Astrocyte of the hippocampus (primary cell): ENCODE measurements around the gene PATZ1.

Experiments
- DNase-seq: peaks from one replicate; pipeline ENCODE4 v3.0.0; 2011; ENCODE audit warnings: low read depth, low spot score

PATZ1 gene

GRCh38 chr22:31313366-31314147 lies 32.6 kb downstream of the PATZ1 start:
- peak; percentile 90 for DNase-seq

DNA sequence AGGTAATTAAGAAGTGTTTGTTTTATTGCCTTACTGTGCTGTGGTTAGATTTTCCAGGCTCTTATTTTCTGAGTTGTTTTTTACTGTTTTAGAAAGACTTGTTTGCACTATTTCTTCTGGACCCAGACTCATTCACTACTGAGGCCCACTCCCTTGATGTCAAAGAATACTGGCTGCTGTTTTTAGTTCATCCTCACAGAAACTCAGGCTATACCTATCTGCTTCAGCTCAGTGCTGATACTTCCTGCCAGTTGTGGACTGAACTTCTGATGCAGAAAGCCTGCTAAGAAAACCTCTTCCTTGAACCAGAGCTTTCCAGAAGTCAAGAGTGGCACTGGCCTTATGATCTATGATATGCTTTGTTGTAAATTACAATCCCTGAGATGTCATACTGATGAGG lies 38.0 kb downstream of the PATZ1 start:
- DNase-seq: no peak

- DNase-seq: no peak
Measured at GRCh38 chr22:31305194-31305593, 41.0 kb downstream of the PATZ1 start.

DNA sequence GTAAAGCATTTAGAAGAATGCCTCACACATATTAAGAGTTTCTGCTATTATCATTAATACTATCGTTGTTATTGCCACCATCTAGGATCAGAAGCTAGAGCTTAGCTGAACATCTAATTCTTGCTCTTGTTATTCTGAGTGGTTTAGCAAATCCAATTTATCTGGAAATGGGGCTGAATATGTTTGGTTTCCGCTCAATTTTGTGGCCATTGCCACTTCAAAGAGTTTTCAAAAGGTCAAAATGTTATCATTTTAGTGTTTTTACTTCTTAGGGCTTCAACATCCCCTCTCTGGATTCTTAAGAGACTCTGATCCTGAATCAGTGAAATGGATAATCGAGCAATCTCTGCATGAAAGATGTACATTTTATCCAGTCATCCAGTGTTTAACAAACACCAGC lies 43.6 kb downstream of the PATZ1 start:
- DNase-seq: no peak

DNA sequence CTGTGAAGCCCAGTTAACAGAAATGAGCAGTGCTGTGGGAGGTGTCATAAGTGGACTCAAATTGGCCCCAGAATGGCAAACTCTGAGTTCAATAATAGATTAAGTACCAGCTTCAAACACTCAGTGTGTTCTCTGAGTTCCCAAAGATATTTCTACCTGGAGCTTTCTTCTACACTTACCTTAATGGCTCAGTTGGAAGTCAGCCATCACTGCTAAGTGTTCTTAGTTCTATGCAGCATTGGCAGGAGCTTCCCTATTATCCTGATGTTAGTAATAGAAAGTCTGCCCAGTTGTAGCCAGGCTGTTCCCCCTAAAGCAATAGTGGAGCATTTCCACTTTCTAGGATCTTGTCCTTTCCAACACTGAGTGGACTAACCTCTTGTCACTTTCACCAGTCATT lies 44.1 kb downstream of the PATZ1 start:
- no peak for DNase-seq

DNA sequence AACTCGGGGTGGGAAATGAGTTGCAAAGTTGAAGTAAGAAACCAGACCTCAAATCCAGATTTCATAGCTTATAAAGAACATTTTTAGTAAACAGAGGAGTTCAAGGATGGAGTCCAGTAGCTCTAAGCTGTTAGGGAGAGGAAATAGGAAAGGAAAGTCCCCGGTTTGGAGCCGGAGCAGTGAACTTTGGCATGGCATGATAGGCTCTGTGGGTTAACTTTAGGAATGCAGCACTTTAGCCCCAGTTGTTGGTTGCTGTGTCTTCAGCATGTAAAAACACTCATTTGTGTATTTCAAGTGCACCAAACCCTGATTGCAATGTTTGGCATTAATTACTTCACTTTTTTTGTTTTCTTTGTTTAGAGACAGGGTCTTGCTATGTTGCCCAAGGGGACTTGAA lies 45.2 kb downstream of the PATZ1 start:
- no peak for DNase-seq

- no peak for DNase-seq
Measured at GRCh38 chr22:31295831-31296657, 50.1 kb downstream of the PATZ1 start.

DNA sequence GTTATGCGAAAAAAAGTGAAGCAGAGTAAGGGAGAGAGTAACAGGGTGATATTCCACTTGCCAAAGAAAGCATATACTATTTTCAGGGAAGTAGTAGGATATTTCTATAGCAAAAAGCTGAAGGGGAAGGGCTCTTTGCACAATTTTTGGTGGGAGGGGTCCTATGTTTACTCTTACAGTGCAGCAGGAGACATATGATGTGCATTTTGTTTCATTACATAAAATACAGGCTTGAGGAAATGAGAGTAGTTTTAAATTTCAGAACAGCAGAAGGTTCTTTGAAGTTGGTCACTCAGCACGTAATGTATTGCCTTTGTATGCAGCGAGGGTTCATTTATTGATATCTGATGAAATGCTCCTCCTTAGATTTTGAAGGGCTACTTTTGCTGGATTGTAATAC lies 50.8 kb downstream of the PATZ1 start:
- no peak for DNase-seq

DNA sequence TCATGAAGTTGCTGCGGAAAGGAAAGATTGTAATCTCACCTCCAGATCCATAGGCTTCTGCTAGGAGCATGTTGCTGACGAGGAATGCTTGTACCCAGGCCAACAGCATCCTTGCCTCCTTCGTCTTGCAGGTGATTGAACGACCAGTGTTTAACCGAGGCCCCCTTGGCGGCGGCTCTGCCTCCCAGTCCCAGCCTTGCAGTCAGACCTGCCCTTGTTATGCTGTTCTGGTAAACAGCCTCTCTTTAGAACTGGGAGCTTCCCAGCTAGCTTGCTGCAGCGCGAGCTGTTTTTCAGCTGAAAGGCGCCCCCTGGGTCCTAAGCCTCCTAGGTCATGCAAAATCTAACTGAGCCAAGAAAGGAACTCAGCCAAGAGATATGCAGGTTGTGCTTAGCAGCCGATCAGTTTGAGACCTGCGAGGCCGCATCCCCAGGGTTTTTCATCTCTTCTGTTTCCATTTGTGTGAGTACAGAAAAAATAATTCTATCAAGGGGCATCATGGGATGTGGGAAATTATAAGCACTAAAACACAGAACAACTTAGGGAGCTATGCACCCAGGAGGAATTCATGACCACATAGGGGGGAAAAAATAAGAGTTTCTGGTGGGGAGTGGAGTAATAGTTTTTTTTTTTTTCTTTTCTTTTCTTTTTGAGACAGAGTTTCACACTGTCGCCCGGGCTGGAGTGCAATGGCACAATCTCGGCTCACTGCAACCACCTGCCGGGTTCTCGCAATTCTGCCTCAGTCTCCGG lies 53.7 kb downstream of the PATZ1 start, which contains the start of gene PIK3IP1:
TSS of gene PIK3IP1 (minus strand) at position 253 of the 754 bp plus-strand sequence. CDS start at position 109, 144 bp downstream.
- peak; percentile 92 for DNase-seq

GRCh38 chr22:31291481-31292235 lies 54.5 kb downstream of the PATZ1 start:
- DNase-seq: peak; percentile 64

DNA sequence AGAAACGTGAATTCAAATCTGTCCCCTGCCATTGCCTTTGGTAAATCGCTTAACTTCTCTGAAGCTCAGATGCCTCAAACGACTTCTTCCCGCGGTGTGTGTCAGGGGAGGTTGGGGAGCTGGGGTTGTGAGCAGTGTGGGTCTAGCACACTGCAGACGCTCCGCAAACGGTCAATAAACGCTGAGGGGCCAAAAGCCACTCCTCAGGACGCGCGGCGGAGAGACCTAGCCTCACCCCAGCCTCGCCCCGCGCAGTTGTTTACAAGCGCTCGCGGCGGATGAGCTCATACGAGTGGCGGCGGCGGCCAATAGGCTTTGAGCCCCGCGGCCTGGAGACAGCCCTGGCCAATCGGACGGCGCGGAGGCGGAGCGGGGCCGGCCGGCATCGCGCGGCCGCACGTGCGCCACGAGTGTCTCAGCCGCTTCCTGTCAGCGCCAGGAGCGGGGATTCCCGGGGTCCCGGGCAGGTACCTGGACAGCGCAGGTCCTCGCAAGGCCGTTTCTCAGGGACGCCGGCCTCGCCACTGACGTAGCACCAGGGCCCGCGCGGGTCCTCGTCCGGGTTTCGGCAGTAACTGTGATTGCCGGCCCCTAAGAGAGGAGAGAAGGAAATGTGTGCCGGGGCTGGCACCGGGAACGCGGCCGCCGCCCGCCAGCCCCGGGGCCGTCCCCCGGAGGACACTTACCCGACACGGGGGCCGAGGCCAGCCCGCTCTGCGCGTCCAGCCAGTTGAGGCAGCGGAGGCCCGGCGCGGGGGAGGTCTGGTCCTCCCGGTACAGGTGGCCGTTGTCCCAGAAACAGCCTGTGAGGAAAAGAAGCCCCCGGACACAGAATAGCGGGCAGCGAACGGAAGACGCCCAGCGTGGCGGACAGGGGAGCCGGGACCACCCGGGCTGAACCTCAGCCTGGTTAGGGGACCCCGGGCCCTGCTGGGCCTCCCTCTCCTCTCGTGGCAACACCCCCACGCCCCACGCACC lies 55.4 kb downstream of the PATZ1 start:
- peak; percentile 97 for DNase-seq

DNA sequence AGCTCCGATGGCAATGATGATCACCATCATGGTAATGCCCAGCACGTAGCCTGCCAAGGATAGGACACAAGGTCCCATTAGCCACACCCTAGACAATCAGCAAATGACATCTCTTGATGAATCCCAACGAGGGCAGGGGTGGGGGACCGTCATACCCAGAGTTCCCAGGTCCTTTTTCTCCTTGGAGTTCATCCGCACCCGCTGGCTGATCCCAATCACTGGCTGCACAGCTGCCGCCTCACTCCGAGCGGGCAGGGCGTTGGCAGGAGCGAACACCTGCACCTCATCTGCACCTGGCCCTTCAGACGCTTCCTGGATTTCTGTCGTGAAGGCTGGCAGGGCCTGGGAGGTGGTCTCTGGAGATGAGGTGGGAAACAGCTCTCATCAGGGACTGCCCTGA lies 56.8 kb downstream of the PATZ1 start:
- DNase-seq: no peak

DNA sequence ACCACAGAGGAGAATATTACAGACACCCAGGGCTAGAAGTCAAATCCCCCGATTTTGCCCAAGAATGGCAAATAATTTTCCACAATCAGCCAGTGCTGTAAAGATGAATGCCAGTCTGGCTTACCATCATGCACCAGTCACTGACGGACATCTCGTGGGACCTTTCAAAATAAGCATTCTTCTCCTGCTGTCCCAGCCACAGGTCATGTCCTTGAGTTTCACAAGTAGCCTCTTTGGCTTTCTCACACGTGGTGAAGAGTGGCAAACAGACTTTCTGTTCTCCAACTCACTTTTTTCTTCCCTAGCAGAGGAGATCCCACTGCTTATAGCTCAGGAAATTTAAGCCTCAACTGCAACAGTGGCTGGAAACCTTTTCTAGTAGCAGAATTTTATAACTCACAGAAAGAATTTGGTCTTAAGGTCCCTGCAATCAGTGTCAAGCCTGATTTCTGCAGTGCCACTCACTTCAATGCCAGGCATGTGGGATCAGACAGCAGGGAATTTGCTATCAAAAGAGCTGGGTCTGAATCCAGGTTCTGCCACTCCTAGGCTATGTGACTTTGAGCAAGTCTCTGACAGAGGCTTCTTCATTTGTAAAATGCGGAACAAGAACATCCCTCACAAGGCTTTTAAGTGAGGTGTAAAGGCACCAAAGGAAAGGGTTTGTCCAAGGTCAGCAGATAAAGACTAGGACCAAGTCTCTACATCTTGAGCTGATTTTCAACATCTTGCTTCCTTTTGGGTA lies 57.5 kb downstream of the PATZ1 start:
- DNase-seq: no peak

DNA sequence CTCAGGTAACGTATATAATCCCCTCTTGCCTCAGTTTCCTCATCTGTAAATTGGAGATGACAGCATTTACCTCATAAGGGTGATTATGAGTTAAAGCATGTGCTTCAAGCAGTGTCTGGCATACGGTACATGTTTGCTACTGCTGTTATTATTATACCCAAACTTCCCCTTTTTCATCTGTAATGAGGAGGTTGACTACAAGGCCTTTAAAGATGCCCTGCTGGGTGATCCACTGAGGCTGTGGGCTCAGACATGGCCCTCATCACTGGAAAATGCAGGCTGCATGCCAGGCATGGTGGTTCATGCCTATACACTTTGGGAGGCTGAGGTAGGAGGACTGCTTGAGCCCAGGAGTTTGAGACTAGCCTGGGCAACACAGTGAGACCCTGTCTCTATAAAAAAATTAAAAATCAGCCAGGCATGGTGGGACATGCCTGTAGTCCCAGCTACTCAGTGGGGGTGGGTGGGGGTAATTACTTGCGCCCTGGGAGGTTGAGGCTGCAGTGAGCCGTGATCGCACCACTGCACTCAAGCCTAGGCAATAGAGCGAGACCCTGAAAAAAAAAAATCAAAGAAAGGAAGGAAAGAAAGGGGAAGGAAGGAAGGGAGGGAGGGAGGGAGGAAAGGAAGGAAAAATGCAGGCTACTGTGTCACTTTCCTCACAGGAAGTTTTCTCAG lies 58.2 kb downstream of the PATZ1 start:
- DNase-seq: no peak

DNA sequence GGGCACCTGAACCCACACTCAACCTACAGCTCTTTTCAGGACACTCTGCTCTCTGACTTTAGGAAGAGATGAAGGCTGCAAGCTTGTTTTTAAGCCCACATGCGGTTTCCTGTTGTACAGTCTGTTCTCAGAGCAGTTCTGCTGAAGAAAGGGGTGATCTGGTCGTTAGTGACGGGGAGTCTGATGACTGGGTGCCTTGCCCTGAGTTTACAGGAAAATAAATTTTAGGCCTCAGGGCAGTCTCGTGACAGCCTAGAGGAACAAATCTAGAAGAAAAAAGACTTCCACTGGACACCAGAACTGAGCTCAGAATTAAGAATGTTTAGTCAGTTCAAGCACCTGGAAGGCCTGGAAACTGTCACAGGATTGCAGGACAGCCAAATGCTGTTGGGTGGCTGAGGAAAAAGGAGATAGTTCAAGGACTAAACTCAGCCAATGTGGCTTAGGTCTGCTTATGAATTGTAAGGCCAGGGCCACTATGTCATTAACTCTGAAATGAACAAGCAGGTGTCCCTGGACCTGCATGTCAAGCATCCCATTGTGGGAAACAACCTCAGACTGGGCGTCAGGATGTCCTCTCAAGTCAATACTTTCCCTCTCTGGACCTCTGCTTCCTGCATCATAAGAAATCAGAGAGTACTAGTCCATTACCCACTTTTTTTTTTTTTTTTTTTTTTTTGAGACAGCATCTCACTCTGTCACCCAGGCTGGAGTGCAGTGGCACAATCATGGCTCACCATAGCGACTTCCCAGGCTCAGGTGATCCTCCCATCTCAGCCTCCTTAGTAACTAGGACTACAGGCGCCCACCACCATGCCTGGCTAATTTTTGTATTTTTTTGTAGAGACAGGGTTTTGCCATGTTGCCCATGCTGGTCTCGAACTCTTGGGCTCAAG lies 59.5 kb downstream of the PATZ1 start:
- no peak for DNase-seq

DNA sequence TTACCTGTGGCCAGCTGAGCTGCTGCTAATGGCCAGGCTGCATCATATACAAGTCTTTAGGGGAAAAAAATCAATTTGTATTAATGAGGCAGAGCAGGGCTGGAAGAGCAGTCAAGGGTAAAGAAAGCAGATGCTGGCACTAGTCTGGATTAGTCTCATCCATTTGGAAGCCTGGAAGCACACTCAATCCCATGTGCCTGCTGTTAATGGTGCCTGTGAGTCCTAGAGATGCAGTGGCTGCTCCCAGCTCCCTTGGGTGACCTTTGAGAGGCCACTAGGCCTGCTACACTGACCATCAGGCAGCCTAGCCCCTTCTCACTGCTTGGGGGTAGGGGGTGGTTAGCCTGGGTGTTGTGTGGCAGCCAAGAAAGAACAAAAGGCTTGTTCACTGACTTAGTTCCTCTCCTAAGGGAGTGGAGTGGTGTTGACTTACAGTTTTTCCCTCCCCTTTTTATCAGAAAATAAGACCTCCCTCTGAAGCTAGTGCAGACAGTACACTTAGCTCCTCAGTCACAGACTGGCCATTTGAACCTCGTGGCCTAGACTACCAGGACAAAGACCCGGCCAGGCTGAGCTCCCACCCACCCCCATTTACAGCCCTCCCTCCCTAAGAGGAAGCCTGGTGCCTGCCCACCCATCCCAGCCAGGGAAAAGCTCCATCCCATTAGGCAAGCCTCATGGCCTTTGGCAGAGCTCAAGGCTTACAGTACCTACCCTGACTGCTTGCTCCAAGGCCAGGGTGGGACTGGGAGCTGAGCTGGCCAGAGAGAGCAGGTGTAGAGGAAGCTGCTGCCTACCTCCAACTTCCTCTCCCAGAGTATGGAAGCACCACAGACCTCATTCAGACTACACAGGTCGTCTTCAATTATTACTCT lies 61.6 kb downstream of the PATZ1 start:
- no peak for DNase-seq
